ENCODE data around the gene ATF6B.

DNA sequence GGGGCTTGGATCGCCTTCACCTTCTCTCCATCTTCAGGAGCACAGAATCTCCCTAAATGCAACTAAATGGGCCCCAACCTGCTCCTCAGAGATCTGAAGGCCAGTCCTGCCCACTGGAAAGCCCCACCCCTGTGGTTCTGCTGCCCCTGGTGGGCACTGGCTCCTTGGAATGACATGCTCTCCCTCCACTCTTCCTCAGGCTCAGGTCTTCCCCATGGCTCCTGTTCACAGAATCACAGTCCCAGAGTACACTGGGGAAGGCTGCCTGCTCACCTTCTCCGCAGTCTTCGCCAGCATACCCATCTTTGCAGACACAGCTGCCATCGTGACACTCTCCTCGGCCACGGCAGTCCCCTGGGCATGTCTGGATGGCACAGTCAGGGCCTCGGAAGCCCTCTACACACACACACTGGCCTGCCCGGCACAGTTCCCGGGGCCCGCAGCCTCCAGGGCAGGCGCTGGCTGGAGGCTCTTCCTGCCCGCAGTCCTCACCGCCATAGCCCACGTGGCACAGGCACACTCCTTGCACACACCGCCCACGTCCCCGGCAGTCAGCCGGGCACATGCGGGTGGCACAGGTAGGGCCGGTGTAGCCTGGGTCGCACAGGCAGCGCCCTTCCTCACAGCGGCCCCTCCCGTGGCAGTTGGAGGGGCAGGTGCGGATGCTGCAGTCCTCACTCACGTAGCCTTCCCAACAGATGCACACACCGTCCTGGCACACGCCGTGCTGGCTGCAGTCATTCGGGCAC, 32.5 kb downstream of the ATF6B start:
- TF ChIP-seq, protein P1, sequence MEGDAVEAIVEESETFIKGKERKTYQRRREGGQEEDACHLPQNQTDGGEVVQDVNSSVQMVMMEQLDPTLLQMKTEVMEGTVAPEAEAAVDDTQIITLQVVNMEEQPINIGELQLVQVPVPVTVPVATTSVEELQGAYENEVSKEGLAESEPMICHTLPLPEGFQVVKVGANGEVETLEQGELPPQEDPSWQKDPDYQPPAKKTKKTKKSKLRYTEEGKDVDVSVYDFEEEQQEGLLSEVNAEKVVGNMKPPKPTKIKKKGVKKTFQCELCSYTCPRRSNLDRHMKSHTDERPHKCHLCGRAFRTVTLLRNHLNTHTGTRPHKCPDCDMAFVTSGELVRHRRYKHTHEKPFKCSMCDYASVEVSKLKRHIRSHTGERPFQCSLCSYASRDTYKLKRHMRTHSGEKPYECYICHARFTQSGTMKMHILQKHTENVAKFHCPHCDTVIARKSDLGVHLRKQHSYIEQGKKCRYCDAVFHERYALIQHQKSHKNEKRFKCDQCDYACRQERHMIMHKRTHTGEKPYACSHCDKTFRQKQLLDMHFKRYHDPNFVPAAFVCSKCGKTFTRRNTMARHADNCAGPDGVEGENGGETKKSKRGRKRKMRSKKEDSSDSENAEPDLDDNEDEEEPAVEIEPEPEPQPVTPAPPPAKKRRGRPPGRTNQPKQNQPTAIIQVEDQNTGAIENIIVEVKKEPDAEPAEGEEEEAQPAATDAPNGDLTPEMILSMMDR (IDR thresholded peaks at IDR 0.05), result no peak
- no peak for TF ChIP-seq POLR2A (IDR thresholded peaks at IDR 0.05)

All from esophagus squamous epithelium (tissue), 4 donors.